A673 (cell line): ENCODE results near the gene PGBD5.

Experiments used
- EZH2 ChIP-seq: fragments of 200-600 bp; sonication (generic); IDR thresholded peaks from 2 replicates; pipeline ENCODE4 v1.6.1; 2017; ENCODE audit warnings: borderline replicate concordance, low read depth, mild to moderate bottlenecking, mixed read lengths, antibody characterized with exemption, low read length; ENCODE audit not compliant: poor library complexity, severe bottlenecking
- TF ChIP-seq, protein P1 (sequence below): fragments of 300-800, 200-600 bp; sonication (generic); conservative IDR thresholded peaks from 2 replicates; pipeline ENCODE4 v1.5.1; 2017; ENCODE audit warnings: low read depth, mild to moderate bottlenecking, antibody characterized with exemption, low read length, moderate library complexity, mixed read lengths

DNA sequence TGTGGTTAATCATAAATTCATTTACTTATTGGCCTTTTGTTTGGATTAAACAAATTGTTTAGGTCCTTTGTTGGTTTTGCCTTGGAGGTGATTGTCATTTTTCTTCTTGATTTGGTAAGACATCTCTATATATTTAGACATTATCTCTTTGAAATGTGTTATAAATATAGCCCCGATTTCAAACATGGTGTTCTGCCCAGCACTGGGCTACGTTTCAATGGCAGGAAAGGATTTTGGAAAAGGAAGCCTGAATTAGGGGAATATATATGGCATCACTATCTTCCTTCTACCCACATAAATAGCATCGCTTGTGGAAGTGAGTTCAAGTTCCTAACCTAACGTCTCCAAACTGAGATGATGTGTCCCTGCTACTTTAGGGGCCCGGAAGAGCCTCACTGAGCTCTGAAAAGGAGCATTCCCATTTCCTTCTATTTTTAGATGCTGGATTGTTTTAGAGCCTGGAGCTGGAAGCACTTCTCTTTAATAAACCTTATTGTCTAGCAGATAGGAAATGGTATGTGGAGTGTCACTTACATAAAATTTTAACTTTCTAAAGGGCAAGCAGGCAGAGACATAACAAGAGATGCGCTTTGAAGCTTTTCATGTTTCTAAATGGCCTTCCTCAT is 39.4 kb downstream of the PGBD5 start:
- no peak for TF ChIP-seq EZH2
- TF ChIP-seq, protein P1, sequence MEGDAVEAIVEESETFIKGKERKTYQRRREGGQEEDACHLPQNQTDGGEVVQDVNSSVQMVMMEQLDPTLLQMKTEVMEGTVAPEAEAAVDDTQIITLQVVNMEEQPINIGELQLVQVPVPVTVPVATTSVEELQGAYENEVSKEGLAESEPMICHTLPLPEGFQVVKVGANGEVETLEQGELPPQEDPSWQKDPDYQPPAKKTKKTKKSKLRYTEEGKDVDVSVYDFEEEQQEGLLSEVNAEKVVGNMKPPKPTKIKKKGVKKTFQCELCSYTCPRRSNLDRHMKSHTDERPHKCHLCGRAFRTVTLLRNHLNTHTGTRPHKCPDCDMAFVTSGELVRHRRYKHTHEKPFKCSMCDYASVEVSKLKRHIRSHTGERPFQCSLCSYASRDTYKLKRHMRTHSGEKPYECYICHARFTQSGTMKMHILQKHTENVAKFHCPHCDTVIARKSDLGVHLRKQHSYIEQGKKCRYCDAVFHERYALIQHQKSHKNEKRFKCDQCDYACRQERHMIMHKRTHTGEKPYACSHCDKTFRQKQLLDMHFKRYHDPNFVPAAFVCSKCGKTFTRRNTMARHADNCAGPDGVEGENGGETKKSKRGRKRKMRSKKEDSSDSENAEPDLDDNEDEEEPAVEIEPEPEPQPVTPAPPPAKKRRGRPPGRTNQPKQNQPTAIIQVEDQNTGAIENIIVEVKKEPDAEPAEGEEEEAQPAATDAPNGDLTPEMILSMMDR = no peak
